ENCODE measurements around the gene LYST.
"Not testable (repeated sequence)": the region's sequence is repeated elsewhere in the genome, so short reads cannot be mapped to it uniquely, and the experiment has no call there.

Gene LYST

GRCh38 chr1:235643837-235644692 is 222.6 kb downstream of the LYST start:
- DNase-seq (ENCODE audit: low spot score) = no peak
- no peak for TF ChIP-seq CTCF (IDR thresholded peaks at IDR 0.05; ENCODE audit: extremely low read depth, missing control alignments)

- DNase-seq (ENCODE audit: low spot score) = no peak
- TF ChIP-seq CTCF (IDR thresholded peaks at IDR 0.05; ENCODE audit: extremely low read depth, missing control alignments) = no peak
These were observed 223.7 kb downstream of the LYST start for GRCh38 chr1:235642943-235643371.

- TF ChIP-seq CTCF (IDR thresholded peaks at IDR 0.05; ENCODE audit: extremely low read depth, missing control alignments) = no peak
- DNase-seq (ENCODE audit: low spot score) = peak; percentile 68
These were observed 224.4 kb downstream of the LYST start for GRCh38 chr1:235642011-235642942.

- TF ChIP-seq CTCF (IDR thresholded peaks at IDR 0.05; ENCODE audit: extremely low read depth, missing control alignments) = no peak
- DNase-seq (ENCODE audit: low spot score) = no peak
These were observed 226.1 kb downstream of the LYST start for GRCh38 chr1:235640580-235640979.

- no peak for TF ChIP-seq CTCF (IDR thresholded peaks at IDR 0.05; ENCODE audit: extremely low read depth, missing control alignments)
- no peak for DNase-seq (ENCODE audit: low spot score)
These were observed 227.2 kb downstream of the LYST start for GRCh38 chr1:235639226-235640205.

- not testable (repeated sequence) for DNase-seq (ENCODE audit: low spot score)
These were observed 228.1 kb downstream of the LYST start for GRCh38 chr1:235638612-235639011.

Measured in GM20000 (cell line).